GM23248 (cell line): Measurements from ENCODE around the gene EFNA2. TPM values are rescaled to one million over a fixed set of nuclear protein-coding genes. Genes with fewer than 3 reads are reported as not detected.
A peak's percentile ranks its signal among the peaks of the same experiment; 100 is the strongest.

Experiments
- DNase-seq: peaks from one replicate; pipeline ENCODE4 v3.0.0-alpha.2; 2015
- H2AFZ ChIP-seq: fragments of 200-600 bp; sonication (generic); 2 replicates; pipeline ENCODE4 v1.6.1; 2016; ENCODE audit warnings: antibody characterized with exemption
- H3F3A ChIP-seq: fragments of 200-600 bp; sonication (generic); 2 replicates; pipeline ENCODE4 v1.6.1; 2016; ENCODE audit warnings: mild to moderate bottlenecking, antibody characterized with exemption, mixed run types; ENCODE audit not compliant: insufficient read depth
- H3K27ac ChIP-seq: fragments of 200-600 bp; sonication (generic); 2 replicates; pipeline ENCODE4 v1.5.1; 2016; ENCODE audit warnings: mild to moderate bottlenecking
- H3K27me3 ChIP-seq: fragments of 200-600 bp; sonication (generic); replicated peaks from 2 replicates; pipeline ENCODE4 v1.6.1; 2016; ENCODE audit warnings: mild to moderate bottlenecking; ENCODE audit not compliant: insufficient read depth
- H3K36me3 ChIP-seq: fragments of 200-600 bp; sonication (generic); 2 replicates; pipeline ENCODE4 v1.6.1; 2016; ENCODE audit warnings: low read depth, mild to moderate bottlenecking
- H3K4me1 ChIP-seq: fragments of 200-600 bp; sonication (generic); 2 replicates; pipeline ENCODE4 v1.6.1; 2016; ENCODE audit warnings: mild to moderate bottlenecking; ENCODE audit not compliant: insufficient read depth
- H3K4me2 ChIP-seq: fragments of 200-600 bp; sonication (generic); one replicate; pipeline ENCODE4 v1.6.1; 2016; ENCODE audit warnings: mild to moderate bottlenecking; ENCODE audit not compliant: unreplicated experiment
- H3K4me3 ChIP-seq: fragments of 200-600 bp; sonication (generic); 2 replicates; pipeline ENCODE4 v1.5.1; 2016; ENCODE audit warnings: mild to moderate bottlenecking
- H3K79me2 ChIP-seq: fragments of 200-600 bp; sonication (generic); 2 replicates; pipeline ENCODE4 v1.6.1; 2016; ENCODE audit warnings: mild to moderate bottlenecking; ENCODE audit not compliant: insufficient read depth
- H3K9ac ChIP-seq: fragments of 200-600 bp; sonication (generic); 2 replicates; pipeline ENCODE4 v1.6.1; 2016; ENCODE audit warnings: mild to moderate bottlenecking
- H3K9me2 ChIP-seq: fragments of 200-600 bp; sonication (generic); 2 replicates; pipeline ENCODE4 v1.6.1; 2016; ENCODE audit warnings: mixed run types, mild to moderate bottlenecking, moderate library complexity; ENCODE audit not compliant: insufficient read depth
- H3K9me3 ChIP-seq: fragments of 200-600 bp; sonication (generic); one replicate; pipeline ENCODE4 v1.6.1; 2017; ENCODE audit warnings: low read depth
- H4K20me1 ChIP-seq: fragments of 200-600 bp; sonication (generic); 2 replicates; pipeline ENCODE4 v1.6.0; 2016; ENCODE audit not compliant: insufficient read depth
- EZH2 ChIP-seq: fragments of 200-600 bp; sonication (generic); IDR thresholded peaks from 2 replicates; pipeline ENCODE4 v1.6.1; 2018; ENCODE audit warnings: antibody characterized with exemption, mild to moderate bottlenecking; ENCODE audit not compliant: insufficient read depth, poor library complexity, severe bottlenecking
- EZH2phosphoT487 ChIP-seq: fragments of 200-600 bp; sonication (generic); IDR thresholded peaks from 2 replicates; pipeline ENCODE4 v1.6.1; 2018; ENCODE audit warnings: antibody characterized with exemption, moderate library complexity, mild to moderate bottlenecking, low read depth; ENCODE audit not compliant: insufficient read depth
- WGBS, 2 experiments: methylation state at CpG; one replicate each; pipeline ENCODE4 v1.1.6; 2015 to 2017; ENCODE audit warnings: low lambda C conversion rate in 2 of 2, low coverage in 1 of 2; ENCODE audit errors: missing lambda C conversion rate in 2 of 2; 5-methylcytosine and 5-hydroxymethylcytosine counted together
- in situ Hi-C: fragments of 300-500 bp; cut with MboI; formaldehyde crosslinking; loops from 2 replicates; pipeline ENCODE4 v1.15.0; 2020
- polyA plus RNA-seq: library from polyadenylated mRNA; unstranded; fragments of >200 nt; fragmentation: Nextera tagmentation; extraction: Ambion mirVana; gene quantifications from 2 replicates; pipeline ENCODE4 v1.2.1, GENCODE V29; 2016
- total RNA-seq: library from RNA; depleted of rRNA; stranded (reverse); fragments of >200 nt; shearing (Covaris generic); gene quantifications from 2 replicates; pipeline ENCODE4 v1.2.3, GENCODE V29; 2014

The EFNA2 gene
- total and polyA plus RNA-seq, 2 experiments from 2014 or later, result not detected

DNA sequence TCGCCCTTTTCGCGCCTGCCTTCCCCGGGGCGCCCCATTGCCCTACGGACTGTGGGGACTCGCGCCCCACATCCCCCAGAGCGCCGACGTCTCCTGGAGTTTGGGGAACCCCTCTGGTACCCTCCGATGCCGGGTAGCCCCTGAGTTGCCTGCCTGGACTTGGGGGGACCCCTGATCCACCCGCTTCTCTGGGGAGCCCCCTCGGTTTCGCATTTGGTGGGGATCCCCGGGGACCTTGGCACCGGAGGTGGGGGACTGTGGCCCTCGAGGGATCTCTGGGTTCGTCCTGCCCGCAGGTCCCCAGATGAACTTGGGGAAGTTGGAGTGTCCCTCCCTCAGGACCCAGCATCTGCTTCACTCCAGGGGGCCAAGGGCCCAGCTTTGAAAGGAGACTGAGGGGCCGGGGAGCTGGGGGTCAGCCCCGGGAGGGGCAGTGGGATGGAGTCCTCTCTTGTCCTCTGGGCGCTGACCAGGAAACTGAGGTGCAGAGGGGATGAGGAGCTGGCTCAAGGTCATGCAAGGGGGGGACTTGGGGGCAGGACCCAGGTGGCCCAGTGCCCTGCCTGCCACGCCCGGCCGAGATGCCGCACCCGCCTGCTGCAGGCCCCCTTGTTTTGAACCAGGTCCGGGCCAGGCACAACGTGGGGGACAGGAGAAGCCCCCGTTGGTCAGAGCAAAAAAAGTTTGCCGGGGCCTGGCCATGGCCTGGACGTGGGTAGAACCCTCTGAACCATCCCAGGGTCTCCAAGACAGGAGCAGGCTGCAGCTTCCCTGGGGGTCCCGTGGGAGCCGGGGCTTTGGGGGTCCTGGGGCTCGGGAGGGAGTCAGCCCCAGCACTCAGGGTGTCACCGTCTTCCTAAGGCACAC, 1.0 kb downstream of the EFNA2 start:
- no peak for DNase-seq
- TF ChIP-seq EZH2phosphoT487, result 0 out of 2 replicates have a peak, but pooled peaks have one; percentile 47
- peak; percentile 96 for TF ChIP-seq EZH2
- Histone ChIP-seq H3K4me3 (no peak overlapping the region), H3K79me2 (no peaks in the 10 kb centered on the region), H3K27me3 (peaks cover 38% of the 10 kb centered on the region), H3F3A (no peaks in the 10 kb centered on the region), H4K20me1 (no peaks in the 10 kb centered on the region), H3K4me2 (no peak overlapping the region), H3K36me3 (no peaks in the 10 kb centered on the region), H3K27ac (no peak overlapping the region), H3K9ac (no peak overlapping the region), H3K4me1 (no peaks in the 10 kb centered on the region), H3K9me2 (no peaks in the 10 kb centered on the region), H3K9me3 (no peaks in the 10 kb centered on the region), H2AFZ (no peak overlapping the region)
- WGBS, 2 experiments, result 12 to 16% methylated on average over 29 to 37 of the region's 38 CpGs
- in situ Hi-C loops, result no loop called here

GRCh38 chr19:1287354-1288225, 1.9 kb downstream of the EFNA2 start:
- Histone ChIP-seq H2AFZ (no peak overlapping the region), H3K4me2 (no peak overlapping the region), H3K79me2 (no peaks in the 10 kb centered on the region), H3K36me3 (no peaks in the 10 kb centered on the region), H3K9ac (no peak overlapping the region), H3K27me3 (peaks cover 47% of the 10 kb centered on the region), H3K27ac (no peak overlapping the region), H3K9me3 (no peaks in the 10 kb centered on the region), H3K4me3 (no peak overlapping the region), H3K9me2 (no peaks in the 10 kb centered on the region), H4K20me1 (no peaks in the 10 kb centered on the region), H3F3A (no peaks in the 10 kb centered on the region), H3K4me1 (no peaks in the 10 kb centered on the region)
- DNase-seq, result peak; percentile 50
- in situ Hi-C loops, result no loop called here
- 12 to 16% methylated on average over 42 to 50 of the region's 55 CpGs for WGBS, 2 experiments
- TF ChIP-seq EZH2, result no peak
- no peak for TF ChIP-seq EZH2phosphoT487

- no peak overlapping the region for H3K27ac ChIP-seq
- WGBS, 2 experiments, result 48 to 57% methylated on average over 9 to 18 of the region's 18 CpGs
- TF ChIP-seq EZH2 (no peak), EZH2phosphoT487 (no peak)
- no peak overlapping the region for H3K4me3 ChIP-seq
- H3K9ac ChIP-seq, result no peak overlapping the region
- H3K9me3 ChIP-seq, result no peaks in the 10 kb centered on the region
- DNase-seq, result no peak
- H3K27me3 ChIP-seq, result peaks cover 52% of the 10 kb centered on the region
- in situ Hi-C loops, result no loop called here
- no peaks in the 10 kb centered on the region for H4K20me1 ChIP-seq
- H2AFZ ChIP-seq, result no peak overlapping the region
- no peaks in the 10 kb centered on the region for H3F3A ChIP-seq
- no peaks in the 10 kb centered on the region for H3K9me2 ChIP-seq
- no peaks in the 10 kb centered on the region for H3K4me1 ChIP-seq
- H3K79me2 ChIP-seq, result no peaks in the 10 kb centered on the region
- H3K4me2 ChIP-seq, result no peak overlapping the region
- H3K36me3 ChIP-seq, result no peaks in the 10 kb centered on the region
These were observed 2.5 kb downstream of the EFNA2 start for GRCh38 chr19:1288226-1288612.

GRCh38 chr19:1288833-1289685, 3.4 kb downstream of the EFNA2 start:
- H4K20me1 ChIP-seq, result no peaks in the 10 kb centered on the region
- H3K4me2 ChIP-seq, result no peak overlapping the region
- no peak overlapping the region for H3K9ac ChIP-seq
- 64 to 65% methylated on average over 40 to 41 of the region's 41 CpGs for WGBS, 2 experiments
- H3K79me2 ChIP-seq, result no peaks in the 10 kb centered on the region
- TF ChIP-seq EZH2phosphoT487 (no peak), EZH2 (no peak)
- peaks cover 48% of the 10 kb centered on the region for H3K27me3 ChIP-seq
- H3K4me3 ChIP-seq, result no peak overlapping the region
- in situ Hi-C loops, result no loop called here
- H3K9me3 ChIP-seq, result no peaks in the 10 kb centered on the region
- H3K9me2 ChIP-seq, result no peaks in the 10 kb centered on the region
- H3F3A ChIP-seq, result no peaks in the 10 kb centered on the region
- no peak overlapping the region for H2AFZ ChIP-seq
- no peaks in the 10 kb centered on the region for H3K4me1 ChIP-seq
- no peak for DNase-seq
- no peaks in the 10 kb centered on the region for H3K36me3 ChIP-seq
- no peak overlapping the region for H3K27ac ChIP-seq
